Endothelial cell of umbilical vein (primary cell): ENCODE results near the gene RHOG. TPM values are rescaled to one million over a fixed set of nuclear protein-coding genes. Genes with fewer than 3 reads are reported as not detected.

Experiments used
- BruUV-seq: library from RNA; stranded (reverse); fragments of 400-500 nt; replicated peaks from 2 replicates; lab custom pipeline; 2021; lab: Mats Ljungman, UMichigan
- CTCF ChIA-PET: fragments of 300-600, 350-600 bp; sonication (Branson Sonifier 250); formaldehyde crosslinking; loops from one replicate; lab custom pipeline; 2021; ENCODE audit warnings: antibody characterized with exemption, inconsistent platforms; lab: Charles Lee
- POLR2A ChIA-PET: fragments of 300-600, 350-600 bp; sonication (Branson Sonifier 250); formaldehyde crosslinking; loops from one replicate; lab custom pipeline; 2021; ENCODE audit warnings: antibody characterized with exemption, inconsistent platforms; lab: Charles Lee
- DNase-seq: peaks from one replicate; pipeline ENCODE4 v3.0.0-alpha.2; 2011; ENCODE audit warnings: low read depth, low spot score
- FAIRE-seq: peaks from 2 replicates; lab custom pipeline; 2011; peaks lifted over from hg19 to GRCh38; lab: Jason Lieb, UNC
- H2AFZ ChIP-seq: 2 replicates; pipeline ENCODE4 v1.6.0; 2012; ENCODE audit warnings: low read depth, low read length, control low read depth, inconsistent platforms
- H3K27ac ChIP-seq: 2 replicates; pipeline ENCODE4 v1.5.1; 2011; ENCODE audit warnings: low read depth, mild to moderate bottlenecking, control low read depth, low read length, moderate library complexity; ENCODE audit not compliant: insufficient read depth
- H3K27me3 ChIP-seq, 2 experiments: 2 replicates each; pipeline versions ENCODE4 v1.6.0 to v1.6.1; 2011; ENCODE audit warnings: low read length in 2 of 2, mixed read lengths in 1 of 2; ENCODE audit not compliant: control insufficient read depth in 2 of 2, insufficient read depth in 2 of 2
- H3K36me3 ChIP-seq, 2 experiments: 2 replicates in 1 of 2; 3 replicates in 1 of 2; pipeline ENCODE4 v1.5.1; 2011; ENCODE audit warnings: low read length in 2 of 2, mild to moderate bottlenecking in 1 of 2, moderate library complexity in 1 of 2; ENCODE audit not compliant: control insufficient read depth in 2 of 2, insufficient read depth in 2 of 2; ENCODE audit errors: extremely low read depth in 1 of 2
- H3K4me1 ChIP-seq: 3 replicates; pipeline ENCODE4 v1.5.1; 2011; ENCODE audit warnings: mild to moderate bottlenecking, low read length; ENCODE audit not compliant: control insufficient read depth, insufficient read depth; ENCODE audit errors: extremely low read depth
- H3K4me2 ChIP-seq: 2 replicates; pipeline ENCODE4 v1.6.1; 2011; ENCODE audit warnings: low read length, control low read depth, mixed read lengths; ENCODE audit not compliant: insufficient read depth
- H3K4me3 ChIP-seq, 3 experiments: fragments of 200-600 bp in 1 of 3; sonication (generic), shearing (Covaris generic) in 1 of 3; replicated peaks in 1 of 3; 2 replicates each; pipeline ENCODE4 v1.5.1; 2011 to 2016; ENCODE audit warnings: control low read depth in 3 of 3, low read length in 3 of 3, mild to moderate bottlenecking in 2 of 3, inconsistent platforms in 1 of 3, low read depth in 1 of 3, moderate library complexity in 1 of 3; ENCODE audit not compliant: insufficient read depth in 1 of 3
- H3K79me2 ChIP-seq: 2 replicates; pipeline ENCODE4 v1.6.0; 2012; ENCODE audit warnings: low read length, inconsistent platforms; ENCODE audit not compliant: control insufficient read depth, insufficient read depth
- H3K9ac ChIP-seq: replicated peaks from 2 replicates; pipeline ENCODE3; 2011; ENCODE audit warnings: low read length, control low read depth; ENCODE audit not compliant: insufficient read depth; ENCODE audit errors: extremely low read depth
- H3K9me1 ChIP-seq: replicated peaks from 3 replicates; pipeline ENCODE4 v1.6.0; 2011; ENCODE audit warnings: mild to moderate bottlenecking, low read length; ENCODE audit not compliant: control insufficient read depth, insufficient read depth; ENCODE audit errors: extremely low read depth
- H3K9me3 ChIP-seq: replicated peaks from 2 replicates; pipeline ENCODE4 v1.5.1; 2012; ENCODE audit warnings: low read length, inconsistent platforms; ENCODE audit not compliant: control insufficient read depth, insufficient read depth
- H4K20me1 ChIP-seq: replicated peaks from 2 replicates; pipeline ENCODE3; 2011; ENCODE audit warnings: mild to moderate bottlenecking, low read length; ENCODE audit not compliant: control insufficient read depth, insufficient read depth; ENCODE audit errors: extremely low read depth
- FOS ChIP-seq: IDR thresholded peaks from 2 replicates; pipeline ENCODE4 v1.6.1; 2011; ENCODE audit warnings: mild to moderate bottlenecking, low read length, moderate library complexity, borderline replicate concordance; ENCODE audit not compliant: insufficient read depth
- GATA2 ChIP-seq: IDR thresholded peaks from 2 replicates; pipeline ENCODE4 v1.7.0; 2011; ENCODE audit warnings: low read depth, mild to moderate bottlenecking, moderate library complexity, mixed read lengths, low read length; ENCODE audit not compliant: insufficient read length, insufficient read depth
- JUN ChIP-seq: IDR thresholded peaks from 2 replicates; pipeline ENCODE4 v1.6.1; 2011; ENCODE audit warnings: borderline replicate concordance, low read depth; ENCODE audit not compliant: insufficient read length, insufficient read depth
- POLR2A ChIP-seq: IDR thresholded peaks from 2 replicates; pipeline ENCODE4 v1.6.1; 2012; ENCODE audit warnings: low read depth, mild to moderate bottlenecking, control low read depth, low read length
- POLR2AphosphoS5 ChIP-seq: IDR thresholded peaks from 2 replicates; pipeline ENCODE4 v1.6.1; 2012; ENCODE audit warnings: low read depth, mild to moderate bottlenecking, control low read depth, low read length, moderate library complexity; ENCODE audit not compliant: insufficient read depth
- dilution Hi-C: fragments of 300-500 bp; cut with MboI; formaldehyde crosslinking; loops from one replicate; pipeline ENCODE4 v1.15.0; 2019; ENCODE audit warnings: low sequenced_read_pairs; ENCODE audit not compliant: extremely low pct_ligation_motif_present
- intact Hi-C: fragments of 100-400 bp; cut with micrococcal nuclease; formaldehyde crosslinking; loops from one replicate; pipeline ENCODE4 v1.10.0; 2022
- polyA plus RNA-seq, 4 experiments: library from polyadenylated mRNA; depleted of rRNA in 3 of 4; stranded (reverse) in 3 of 4; unstranded in 1 of 4; fragments of >200 nt; gene quantifications; 2 replicates each; pipeline versions ENCODE4 v1.2.1 to v1.2.3, GENCODE V29; 2011 to 2012; ENCODE audit warnings: missing spikeins in 1 of 4
- total RNA-seq: library from RNA; stranded (reverse); gene quantifications from 2 replicates; pipeline ENCODE4 v1.2.3, GENCODE V29; 2021
- TF ChIP-seq, protein P1 (sequence below), 2 donors: IDR thresholded peaks; 1 replicate in 1 of 2; 2 replicates in 1 of 2; pipeline ENCODE4 v1.5.1; 2011; ENCODE audit warnings: low read length in 2 of 2, mild to moderate bottlenecking in 2 of 2, moderate library complexity in 2 of 2, control low read depth in 1 of 2, inconsistent platforms in 1 of 2, low read depth in 1 of 2; ENCODE audit not compliant: insufficient read depth in 1 of 2; ENCODE audit errors: extremely low read depth in 1 of 2

RHOG gene
- total and polyA plus RNA-seq, 2 donors (not counting 3 experiments of a cell fraction or from before 2014, with no cell fraction given): 69.0 to 119 TPM

DNA sequence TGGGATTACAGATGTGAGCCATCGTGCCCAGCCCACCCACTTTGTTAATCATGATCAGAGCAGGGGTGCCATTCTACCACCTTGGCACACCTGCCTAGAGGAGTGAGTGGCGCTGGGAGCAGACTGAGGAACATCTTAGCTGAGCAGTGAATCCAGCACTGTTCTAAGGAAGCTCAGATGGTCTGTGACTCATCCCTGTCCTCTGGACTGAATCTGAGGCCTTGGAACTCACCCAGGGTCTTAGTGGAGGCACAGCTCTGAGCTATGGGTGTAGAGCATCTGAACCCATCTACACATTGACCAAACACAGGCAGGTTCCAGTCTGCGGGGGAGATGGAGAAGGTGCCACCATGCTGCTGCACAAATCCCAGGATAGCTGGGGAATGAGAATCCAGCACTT lies 17.5 kb downstream of the RHOG start:
- Histone ChIP-seq H3K9ac (no peak overlapping the region), H4K20me1 (no peaks in the 10 kb centered on the region), H3K79me2 (no peaks in the 10 kb centered on the region), H3K36me3 (peaks cover 2 to 20% of the 10 kb centered on the region in 2 experiments), H3K9me3 (no peaks in the 10 kb centered on the region), H3K27ac (no peak overlapping the region), H3K27me3 (no peaks in the 10 kb centered on the region), H2AFZ (no peak overlapping the region), H3K4me1 (no peaks in the 10 kb centered on the region), H3K9me1 (no peaks in the 10 kb centered on the region), H3K4me2 (no peak overlapping the region), H3K4me3 (no peak overlapping the region)
- FAIRE-seq: peak; percentile 73
- intact Hi-C loops: no loop called here
- dilution Hi-C loops: no loop called here
- ChIA-PET POLR2A (no interaction called here), CTCF (interaction anchor here (0.8 to 2.9 kb wide), 6 partner anchors 9 to 250 kb away, joined by 3 to 17 read pairs (median 4); partner anchors contain the start of genes PGAP2 and RHOG)
- DNase-seq: no peak
- BruUV-seq: no TSS peak
- TF ChIP-seq POLR2AphosphoS5 (no peak), GATA2 (no peak), JUN (no peak), POLR2A (no peak), FOS (no peak)
- TF ChIP-seq, protein P1, sequence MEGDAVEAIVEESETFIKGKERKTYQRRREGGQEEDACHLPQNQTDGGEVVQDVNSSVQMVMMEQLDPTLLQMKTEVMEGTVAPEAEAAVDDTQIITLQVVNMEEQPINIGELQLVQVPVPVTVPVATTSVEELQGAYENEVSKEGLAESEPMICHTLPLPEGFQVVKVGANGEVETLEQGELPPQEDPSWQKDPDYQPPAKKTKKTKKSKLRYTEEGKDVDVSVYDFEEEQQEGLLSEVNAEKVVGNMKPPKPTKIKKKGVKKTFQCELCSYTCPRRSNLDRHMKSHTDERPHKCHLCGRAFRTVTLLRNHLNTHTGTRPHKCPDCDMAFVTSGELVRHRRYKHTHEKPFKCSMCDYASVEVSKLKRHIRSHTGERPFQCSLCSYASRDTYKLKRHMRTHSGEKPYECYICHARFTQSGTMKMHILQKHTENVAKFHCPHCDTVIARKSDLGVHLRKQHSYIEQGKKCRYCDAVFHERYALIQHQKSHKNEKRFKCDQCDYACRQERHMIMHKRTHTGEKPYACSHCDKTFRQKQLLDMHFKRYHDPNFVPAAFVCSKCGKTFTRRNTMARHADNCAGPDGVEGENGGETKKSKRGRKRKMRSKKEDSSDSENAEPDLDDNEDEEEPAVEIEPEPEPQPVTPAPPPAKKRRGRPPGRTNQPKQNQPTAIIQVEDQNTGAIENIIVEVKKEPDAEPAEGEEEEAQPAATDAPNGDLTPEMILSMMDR (IDR thresholded peaks at IDR 0.05; ENCODE audit: extremely low read depth in 1 of 2, insufficient read depth in 1 of 2, low read depth in 1 of 2, low read length in 2 of 2): no peak

DNA sequence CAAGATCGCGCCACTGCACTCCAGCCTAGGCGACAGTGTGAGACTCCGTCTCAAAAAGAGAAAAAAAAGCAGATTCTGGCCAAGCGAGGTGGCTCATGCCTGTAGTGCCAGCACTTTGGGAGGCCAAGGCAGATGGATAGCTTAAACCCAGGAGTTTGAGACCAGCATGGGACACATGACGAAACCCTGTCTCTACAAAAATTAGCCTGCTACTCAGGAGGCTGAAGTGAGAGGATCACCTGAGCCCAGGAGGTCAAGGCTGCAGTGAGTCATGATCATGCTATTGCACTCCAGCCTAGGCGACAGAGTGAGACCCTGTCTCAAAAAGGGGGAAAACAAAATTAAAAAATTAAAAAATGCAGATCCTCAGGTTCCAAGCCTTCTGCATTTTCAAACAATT lies 18.4 kb downstream of the RHOG start:
- Histone ChIP-seq H3K4me1 (no peaks in the 10 kb centered on the region), H3K9me3 (no peaks in the 10 kb centered on the region), H4K20me1 (no peaks in the 10 kb centered on the region), H3K36me3 (peaks cover 2 to 11% of the 10 kb centered on the region in 2 experiments), H3K4me3 (no peak overlapping the region), H2AFZ (no peak overlapping the region), H3K79me2 (no peaks in the 10 kb centered on the region), H3K4me2 (no peak overlapping the region), H3K27me3 (no peaks in the 10 kb centered on the region), H3K9me1 (no peaks in the 10 kb centered on the region), H3K9ac (no peak overlapping the region), H3K27ac (no peak overlapping the region)
- POLR2A ChIA-PET: no interaction called here
- DNase-seq (no peak), FAIRE-seq (no peak)
- no TSS peak for BruUV-seq
- CTCF ChIA-PET: interaction anchor here (2.1 to 2.9 kb wide), 2 partner anchors 14 to 20 kb away, joined by 14 to 17 read pairs; partner anchors contain the start of genes PGAP2 and RHOG
- dilution Hi-C loops: no loop called here
- intact Hi-C loops: no loop called here
- no peak for TF ChIP-seq POLR2AphosphoS5
- TF ChIP-seq POLR2A: no peak
